Motor neuron (in vitro differentiated cells): ENCODE data around the gene C9orf57. TPM values are rescaled to one million over a fixed set of nuclear protein-coding genes. Genes with fewer than 3 reads are reported as not detected.
"Not testable (repeated sequence)": the region's sequence is repeated elsewhere in the genome, so short reads cannot be mapped to it uniquely, and the experiment has no call there.

Experiments used
- ATAC-seq, 8 experiments: fragments of 200-7000 bp; cut with Tn5 transposase; replicated peaks in 6 of 8; 2 replicates each; pipeline ENCODE4 v1.8.0; 2021; ENCODE audit warnings: mild to moderate bottlenecking in 8 of 8, moderate library complexity in 8 of 8
- H3K27ac ChIP-seq, 2 donors: fragments of 250-450 bp; sonication (Bioruptor Pico); 2 replicates each; pipeline ENCODE4 v1.9.0; 2021; ENCODE audit warnings: antibody characterized with exemption in 2 of 2, mild to moderate bottlenecking in 2 of 2, moderate library complexity in 1 of 2
- H3K4me1 ChIP-seq, 2 donors: fragments of 250-450 bp; sonication (Bioruptor Pico); replicated peaks in 1 of 2; 2 replicates each; pipeline ENCODE4 v1.6.1; 2021; ENCODE audit warnings: antibody characterized with exemption in 2 of 2, mild to moderate bottlenecking in 2 of 2, moderate library complexity in 1 of 2
- H3K4me3 ChIP-seq, 5 donors: fragments of 250-450 bp; sonication (Bioruptor Pico); 2 replicates each; pipeline ENCODE4 v1.9.0; 2021; ENCODE audit warnings: antibody characterized with exemption in 5 of 5, mild to moderate bottlenecking in 5 of 5, moderate library complexity in 4 of 5
- WGBS, 10 experiments: fragments of 450-650 bp; shearing (Covaris generic); methylation state at CpG; one replicate each; pipeline ENCODE4 v1.0.0; 2022; 5-methylcytosine and 5-hydroxymethylcytosine counted together
- in situ Hi-C, 9 experiments: fragments of 400-800 bp; cut with MboI; loops; one replicate each; pipeline ENCODE4 v1.15.0; 2021; ENCODE audit warnings: low sequenced_read_pairs in 9 of 9, low pct_unique_long_range_greater_than_20kb in 2 of 9; ENCODE audit not compliant: unreplicated experiment in 9 of 9
- total RNA-seq, 8 experiments: library from RNA; unstranded; fragments of 300-600 nt; gene quantifications; 2 replicates each; pipeline versions ENCODE4 v1.2.3 to v1.2.4, GENCODE V29; 2022

C9orf57 gene
- under 1 TPM in 1 of 8 experiments, not detected in 7; 0.24 TPM for total RNA-seq

- in situ Hi-C loops, result no loop called here
- no peak for ATAC-seq
- Histone ChIP-seq H3K4me1 (no peaks in the 10 kb centered on the region), H3K4me3 (no peak within 1 kb of the TSS), H3K27ac (no peak within 1 kb of the TSS)
- WGBS, 10 experiments, result 26 to 100% (median 92%) methylated on average over 3 to 4 of the region's 4 CpGs
These were observed at the start of gene C9orf57 for GRCh38 chr9:72060513-72060912. Gene C9orf57 (minus strand): TSS chr9:72060613. CDS start chr9:72059331, 1,282 bp downstream.

- ATAC-seq, result no peak
- no peak overlapping the region for H3K4me3 ChIP-seq
- WGBS, 10 experiments, result 7 to 100% (median 86%) methylated on average over 1 to 2 of the region's 2 CpGs
- H3K27ac ChIP-seq, result no peak overlapping the region
- no peaks in the 10 kb centered on the region for H3K4me1 ChIP-seq
- in situ Hi-C loops, result no loop called here
These were observed 42.1 kb upstream of the C9orf57 start for GRCh38 chr9:72102520-72102919.

GRCh38 chr9:72095520-72095919 lies 35.1 kb upstream of the C9orf57 start:
- WGBS, 10 experiments, result 29 to 100% (median 100%) methylated on average over 1 to 2 of the region's 3 CpGs; no CpG with 5 or more reads in 5 of the 10 experiments
- H3K4me3 ChIP-seq, H3K4me1 ChIP-seq, in situ Hi-C loops, H3K27ac ChIP-seq, ATAC-seq: not testable (repeated sequence)

- Histone ChIP-seq H3K4me1 (no peaks in the 10 kb centered on the region), H3K27ac (no peak overlapping the region), H3K4me3 (no peak overlapping the region)
- in situ Hi-C loops, result no loop called here
- WGBS, 10 experiments, result 10 to 100% (median 90%) methylated on average over 2 to 5 of the region's 6 CpGs; no CpG with 5 or more reads in 3 of the 10 experiments
- peak in 1 of 8 experiments; percentile 43 for ATAC-seq
These were observed 32.4 kb upstream of the C9orf57 start for GRCh38 chr9:72092820-72093219.

GRCh38 chr9:72089451-72090130 lies 29.2 kb upstream of the C9orf57 start:
- WGBS, 10 experiments, result 0 to 100% (median 47%) methylated on average over 1 to 2 of the region's 2 CpGs; no CpG with 5 or more reads in 2 of the 10 experiments
- in situ Hi-C loops, result no loop called here
- Histone ChIP-seq H3K27ac (no peak overlapping the region), H3K4me1 (no peaks in the 10 kb centered on the region), H3K4me3 (no peak overlapping the region)
- peak in 1 of 8 experiments; percentile 36 for ATAC-seq

GRCh38 chr9:72082536-72082935 lies 22.1 kb upstream of the C9orf57 start:
- ATAC-seq, result no peak
- in situ Hi-C loops, result no loop called here
- H3K4me3 ChIP-seq, result no peak overlapping the region
- WGBS, 10 experiments, result 0 to 100% (median 86%) methylated on average over 1 to 2 of the region's 2 CpGs; no CpG with 5 or more reads in 2 of the 10 experiments
- no peak overlapping the region for H3K27ac ChIP-seq
- no peaks in the 10 kb centered on the region for H3K4me1 ChIP-seq

- ATAC-seq, H3K4me1 ChIP-seq, H3K4me3 ChIP-seq, in situ Hi-C loops, H3K27ac ChIP-seq: not testable (repeated sequence)
- 17 to 100% (median 77%) methylated on average over 1 to 2 of the region's 2 CpGs; no CpG with 5 or more reads in 2 of the 10 experiments for WGBS, 10 experiments
These were observed 14.3 kb upstream of the C9orf57 start for GRCh38 chr9:72074666-72075065.

GRCh38 chr9:72065076-72065475 lies 4.7 kb upstream of the C9orf57 start:
- WGBS, 10 experiments, result 27 to 93% (median 72%) methylated on average over 2 to 7 of the region's 7 CpGs; no CpG with 5 or more reads in 1 of the 10 experiments
- H3K27ac ChIP-seq, result no peak overlapping the region
- no peak for ATAC-seq
- no peak overlapping the region for H3K4me3 ChIP-seq
- in situ Hi-C loops, result no loop called here
- no peaks in the 10 kb centered on the region for H3K4me1 ChIP-seq

GRCh38 chr9:72052122-72052521 lies 8.3 kb downstream of the C9orf57 start:
- in situ Hi-C loops, result no loop called here
- WGBS, 10 experiments, result 38 to 91% (median 84%) methylated on average over 1 to 3 of the region's 3 CpGs
- no peak for ATAC-seq
- H3K27ac ChIP-seq, result no peak overlapping the region
- H3K4me1 ChIP-seq, result no peaks in the 10 kb centered on the region
- no peak overlapping the region for H3K4me3 ChIP-seq

- 26 to 100% (median 83%) methylated on average over 1 to 9 of the region's 10 CpGs for WGBS, 10 experiments
- ATAC-seq, result peak in 1 of 8 experiments; percentile 55
- Histone ChIP-seq H3K4me3 (no peak overlapping the region), H3K27ac (no peak overlapping the region), H3K4me1 (no peaks in the 10 kb centered on the region)
- in situ Hi-C loops, result loop anchor here in 6 of 9 experiments (10.0 to 25.0 kb wide), 7 partner anchors 138 to 1138 kb away; no protein-coding TSS in a partner anchor
These were observed 11.6 kb downstream of the C9orf57 start for GRCh38 chr9:72048850-72049249.

GRCh38 chr9:72046630-72047456 lies 13.6 kb downstream of the C9orf57 start:
- Histone ChIP-seq H3K27ac (no peak overlapping the region), H3K4me3 (no peak overlapping the region), H3K4me1 (no peaks in the 10 kb centered on the region)
- in situ Hi-C loops, result loop anchor here in 6 of 9 experiments (10.0 to 25.0 kb wide), 7 partner anchors 140 to 1140 kb away; no protein-coding TSS in a partner anchor
- WGBS, 10 experiments, result 20 to 100% (median 81%) methylated on average over 1 to 7 of the region's 8 CpGs; no CpG with 5 or more reads in 3 of the 10 experiments
- ATAC-seq, result no peak

GRCh38 chr9:72044095-72044494 lies 16.3 kb downstream of the C9orf57 start:
- no peak for ATAC-seq
- no peak overlapping the region for H3K4me3 ChIP-seq
- H3K27ac ChIP-seq, result no peak overlapping the region
- 0 to 95% (median 81%) methylated on average over 1 to 4 of the region's 4 CpGs; no CpG with 5 or more reads in 4 of the 10 experiments for WGBS, 10 experiments
- no peaks in the 10 kb centered on the region for H3K4me1 ChIP-seq
- in situ Hi-C loops, result loop anchor here in 6 of 9 experiments (10.0 to 25.0 kb wide), 7 partner anchors 143 to 1143 kb away; no protein-coding TSS in a partner anchor

- Histone ChIP-seq H3K4me1 (no peaks in the 10 kb centered on the region), H3K27ac (no peak overlapping the region), H3K4me3 (no peak overlapping the region)
- in situ Hi-C loops, result loop anchor here in 6 of 9 experiments (10.0 to 25.0 kb wide), 7 partner anchors 144 to 1144 kb away; no protein-coding TSS in a partner anchor
- no peak for ATAC-seq
- 60 to 100% (median 81%) methylated on average over 1 to 2 of the region's 2 CpGs; no CpG with 5 or more reads in 5 of the 10 experiments for WGBS, 10 experiments
These were observed 16.8 kb downstream of the C9orf57 start for GRCh38 chr9:72043576-72043975.
